GM20000 (cell line): ENCODE measurements around the gene P2RY6.

Source experiments
- DNase-seq: peaks from one replicate; pipeline ENCODE4 v3.0.0; 2012; ENCODE audit warnings: low spot score
- TF ChIP-seq, protein P1 (sequence below): IDR thresholded peaks from 2 replicates; pipeline ENCODE4 v1.5.1; 2012; ENCODE audit warnings: mild to moderate bottlenecking, control low read depth; ENCODE audit errors: extremely low read depth, missing control alignments

P2RY6 gene

DNA sequence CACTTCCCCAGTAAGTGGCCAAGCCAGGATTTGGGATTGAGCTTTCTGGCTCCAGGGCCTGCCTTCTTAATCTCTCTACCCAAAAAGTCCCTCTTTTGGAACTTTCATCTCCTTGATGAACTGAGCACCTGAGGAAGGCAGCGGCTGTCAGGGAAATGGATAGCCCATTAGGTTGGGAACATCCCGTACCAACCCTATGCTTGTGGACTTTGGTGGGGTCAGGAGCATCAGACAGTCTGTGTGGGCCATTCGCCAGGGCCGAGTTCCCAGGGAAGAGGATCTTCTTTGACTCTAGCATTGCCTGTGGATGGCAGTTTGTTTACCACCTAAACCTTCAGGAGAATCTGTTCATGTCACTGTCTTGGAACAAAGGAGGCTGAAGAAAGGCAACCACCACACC, 66.1 kb downstream of the P2RY6 start:
- TF ChIP-seq, protein P1, sequence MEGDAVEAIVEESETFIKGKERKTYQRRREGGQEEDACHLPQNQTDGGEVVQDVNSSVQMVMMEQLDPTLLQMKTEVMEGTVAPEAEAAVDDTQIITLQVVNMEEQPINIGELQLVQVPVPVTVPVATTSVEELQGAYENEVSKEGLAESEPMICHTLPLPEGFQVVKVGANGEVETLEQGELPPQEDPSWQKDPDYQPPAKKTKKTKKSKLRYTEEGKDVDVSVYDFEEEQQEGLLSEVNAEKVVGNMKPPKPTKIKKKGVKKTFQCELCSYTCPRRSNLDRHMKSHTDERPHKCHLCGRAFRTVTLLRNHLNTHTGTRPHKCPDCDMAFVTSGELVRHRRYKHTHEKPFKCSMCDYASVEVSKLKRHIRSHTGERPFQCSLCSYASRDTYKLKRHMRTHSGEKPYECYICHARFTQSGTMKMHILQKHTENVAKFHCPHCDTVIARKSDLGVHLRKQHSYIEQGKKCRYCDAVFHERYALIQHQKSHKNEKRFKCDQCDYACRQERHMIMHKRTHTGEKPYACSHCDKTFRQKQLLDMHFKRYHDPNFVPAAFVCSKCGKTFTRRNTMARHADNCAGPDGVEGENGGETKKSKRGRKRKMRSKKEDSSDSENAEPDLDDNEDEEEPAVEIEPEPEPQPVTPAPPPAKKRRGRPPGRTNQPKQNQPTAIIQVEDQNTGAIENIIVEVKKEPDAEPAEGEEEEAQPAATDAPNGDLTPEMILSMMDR = no peak
- DNase-seq = no peak

DNA sequence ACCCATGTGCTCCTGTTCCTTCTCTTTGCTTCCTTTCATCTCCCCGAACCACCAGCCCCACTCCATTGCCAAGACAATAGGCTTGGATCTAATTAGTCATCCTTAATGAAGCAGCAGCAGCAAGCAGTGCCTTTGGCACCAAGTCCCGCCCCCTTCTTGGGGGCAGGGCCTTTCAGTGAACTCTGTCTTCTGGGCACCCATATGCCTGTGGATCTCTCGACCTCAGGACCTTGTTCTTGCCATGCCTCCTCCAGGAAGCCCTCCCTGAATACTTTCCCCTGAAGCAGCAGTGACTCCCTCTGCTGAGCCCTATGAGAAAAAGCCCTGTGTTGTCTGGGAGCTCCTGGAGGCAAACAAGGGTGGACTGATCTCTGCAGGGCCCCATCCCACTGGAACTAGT, 68.0 kb downstream of the P2RY6 start:
- no peak for DNase-seq
- TF ChIP-seq, protein P1 = no peak

DNA sequence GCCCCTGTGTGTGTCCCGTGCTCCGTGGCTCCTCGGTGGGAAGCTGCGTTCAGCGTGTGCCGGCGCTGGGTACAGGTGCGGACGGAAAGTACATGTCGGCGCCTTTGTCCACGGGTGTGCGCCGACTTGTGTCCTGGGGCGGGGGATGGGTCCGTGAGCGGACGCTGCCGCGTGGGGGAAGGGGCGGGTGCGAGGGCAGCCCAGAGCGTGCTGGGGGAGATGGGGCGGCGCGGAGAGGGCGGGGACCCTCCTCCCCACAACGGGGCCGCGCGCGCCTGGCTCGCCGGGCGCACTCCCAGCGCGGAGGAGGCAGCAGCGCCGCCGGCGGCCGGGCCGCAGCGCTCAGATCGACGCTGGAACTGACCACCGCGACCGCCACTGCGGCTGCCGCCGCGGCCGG, 70.5 kb downstream of the P2RY6 start:
- no peak for DNase-seq
- TF ChIP-seq, protein P1 = no peak

DNA sequence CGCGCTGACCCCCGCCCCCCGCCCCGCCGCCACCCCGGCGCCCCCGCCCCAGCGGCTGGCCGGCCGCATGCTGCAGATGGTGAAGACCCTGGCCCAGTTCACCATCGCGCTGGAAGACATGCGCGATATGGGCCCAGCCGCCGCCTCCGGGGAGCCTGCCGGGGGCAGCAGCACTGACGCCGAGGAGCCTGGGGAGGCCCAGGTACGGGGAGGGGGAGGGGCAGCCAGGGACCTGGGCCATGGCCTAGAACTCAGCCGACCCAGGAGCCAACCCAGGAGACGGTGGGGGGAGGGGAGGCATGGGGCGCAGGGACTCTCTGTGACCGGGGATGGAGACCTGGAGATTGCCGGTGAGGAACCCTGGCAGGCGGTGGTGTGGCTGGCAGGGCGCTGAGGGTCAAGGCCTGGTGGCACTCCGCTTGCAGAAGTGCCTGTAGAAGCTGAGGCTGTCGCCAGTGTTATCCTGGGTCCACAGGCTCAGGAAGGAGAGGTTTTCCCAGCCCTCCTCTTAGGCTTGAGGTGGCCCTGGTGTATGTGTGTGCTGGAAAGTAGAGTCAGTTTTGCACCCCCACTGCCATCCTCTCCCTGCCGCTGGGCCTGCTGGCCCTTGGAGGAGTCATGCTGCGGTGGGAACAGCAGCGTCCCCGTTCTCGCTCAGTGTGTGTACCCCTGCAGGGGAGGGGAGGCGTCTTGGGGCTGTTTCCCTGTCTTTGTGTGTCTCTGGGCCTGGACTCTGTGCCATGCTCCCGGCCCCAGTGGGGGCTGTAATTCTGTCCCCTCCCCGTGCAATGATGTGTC, 71.1 kb downstream of the P2RY6 start:
- no peak for DNase-seq
- TF ChIP-seq, protein P1 = no peak

DNA sequence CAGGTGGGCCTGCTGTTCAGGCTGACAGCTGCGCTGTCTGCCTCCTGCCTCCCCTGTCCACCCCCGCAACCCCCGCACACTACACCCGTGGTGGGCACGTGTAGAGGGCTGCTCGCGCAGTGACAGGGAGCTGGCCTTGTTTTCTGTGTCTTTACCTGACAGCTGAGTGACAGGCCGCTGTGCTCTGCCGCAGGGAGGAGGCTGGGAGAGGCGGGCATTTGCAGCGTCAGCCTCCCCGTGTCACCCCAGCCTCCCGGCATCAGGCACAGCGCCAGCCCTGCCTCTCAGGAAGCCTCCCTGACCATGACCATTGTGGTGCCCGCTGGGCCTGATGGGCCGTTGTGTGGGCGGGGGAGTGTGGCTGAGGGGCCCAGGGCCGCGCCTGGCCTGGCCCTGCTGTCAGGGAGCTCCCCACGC, 72.1 kb downstream of the P2RY6 start:
- no peak for DNase-seq
- TF ChIP-seq, protein P1 = no peak

DNA sequence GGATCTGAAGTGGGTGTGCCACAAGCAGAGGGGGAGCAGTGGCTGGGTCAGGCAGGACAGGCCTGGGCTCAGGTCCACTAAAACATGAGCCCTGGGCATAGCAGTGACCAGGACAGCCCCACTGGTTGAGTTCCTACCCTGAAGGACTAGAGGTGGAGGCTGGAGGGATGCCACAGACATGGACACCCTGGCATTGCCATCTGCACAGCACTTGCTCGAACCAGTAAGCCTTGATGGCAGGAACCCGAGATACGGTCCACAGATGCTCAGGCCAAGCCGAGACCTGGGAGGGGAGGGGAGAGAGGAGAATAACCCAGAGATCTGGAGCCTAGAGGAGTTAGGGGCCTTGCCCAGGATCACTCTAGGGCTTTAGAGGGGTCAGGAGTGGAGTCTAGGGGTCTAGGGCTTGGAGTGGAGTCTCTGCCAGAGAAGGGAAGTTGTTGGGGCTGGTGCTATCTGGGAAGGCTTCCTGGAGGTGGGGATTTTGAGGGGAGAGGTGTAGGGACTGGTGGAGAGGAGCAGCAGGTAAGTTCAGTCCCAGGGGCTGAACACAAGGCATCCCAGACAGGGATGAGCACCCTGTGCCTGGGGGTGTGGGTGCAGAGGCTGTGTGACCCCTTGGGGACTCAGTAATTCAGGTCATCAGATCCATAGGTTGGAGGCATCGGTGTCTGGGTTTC, 73.5 kb downstream of the P2RY6 start:
- TF ChIP-seq, protein P1 = no peak
- DNase-seq = no peak

DNA sequence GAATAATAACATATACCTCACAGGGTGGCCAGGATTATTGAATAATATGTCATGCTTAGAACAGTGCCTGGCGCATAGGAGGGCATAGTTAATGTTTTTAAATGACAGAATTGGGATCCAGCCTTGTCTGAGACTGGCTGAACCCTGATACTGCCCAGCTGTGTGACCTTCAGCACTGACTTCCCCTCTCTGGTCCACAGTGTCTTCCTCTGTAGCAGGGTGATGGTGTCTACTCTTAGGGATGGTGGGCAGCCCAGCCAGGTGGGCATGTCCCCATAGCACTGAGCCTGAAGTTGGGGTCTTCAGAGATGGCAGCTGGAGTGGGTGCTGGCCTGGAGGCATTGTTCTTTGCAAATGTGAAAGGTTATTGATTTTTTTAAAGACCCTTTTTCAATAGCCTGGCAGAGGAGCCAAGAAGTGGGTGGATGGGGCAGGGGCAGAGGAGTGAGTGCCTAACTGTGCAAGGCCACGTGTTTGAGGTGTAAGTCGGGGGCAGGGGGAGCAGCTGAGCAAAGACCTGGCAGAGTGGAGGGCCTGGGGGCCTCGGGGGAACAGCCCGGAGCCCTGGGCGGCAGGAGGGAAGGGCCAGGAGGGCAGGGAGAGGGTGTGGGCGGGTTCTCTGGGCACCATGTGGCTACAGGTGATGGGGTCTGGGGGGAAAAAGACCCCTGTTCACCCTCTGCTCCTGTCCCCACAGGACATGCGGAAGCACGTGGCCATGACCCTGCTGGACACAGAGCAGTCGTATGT, 74.2 kb downstream of the P2RY6 start:
- no peak for DNase-seq
- TF ChIP-seq, protein P1 = no peak
